Measurements from ENCODE around the gene MEI4.

The MEI4 gene

DNA sequence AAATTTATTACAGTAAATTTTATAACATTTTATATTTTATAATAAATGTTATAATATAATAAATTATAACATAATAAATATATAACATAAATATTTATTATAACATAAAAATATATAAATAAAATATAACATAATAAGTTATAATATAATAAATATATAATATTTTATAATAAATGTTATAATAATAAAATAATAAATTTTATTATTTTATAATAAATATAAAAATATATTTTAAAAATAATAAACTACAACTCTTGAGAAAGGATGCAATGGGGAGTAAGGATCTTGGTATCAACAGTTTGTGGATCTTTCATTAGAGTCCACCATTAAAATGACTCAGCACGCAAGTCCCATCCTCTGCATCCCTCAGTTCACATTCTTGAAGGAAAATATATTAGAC lies 312.6 kb downstream of the MEI4 start:
- DNase-seq (ENCODE audit: low read depth) = no peak

GRCh38 chr6:77972334-77972733 lies 319.5 kb downstream of the MEI4 start:
- DNase-seq (ENCODE audit: low read depth) = no peak
